ENCODE data around the gene TRIM64.

DNA sequence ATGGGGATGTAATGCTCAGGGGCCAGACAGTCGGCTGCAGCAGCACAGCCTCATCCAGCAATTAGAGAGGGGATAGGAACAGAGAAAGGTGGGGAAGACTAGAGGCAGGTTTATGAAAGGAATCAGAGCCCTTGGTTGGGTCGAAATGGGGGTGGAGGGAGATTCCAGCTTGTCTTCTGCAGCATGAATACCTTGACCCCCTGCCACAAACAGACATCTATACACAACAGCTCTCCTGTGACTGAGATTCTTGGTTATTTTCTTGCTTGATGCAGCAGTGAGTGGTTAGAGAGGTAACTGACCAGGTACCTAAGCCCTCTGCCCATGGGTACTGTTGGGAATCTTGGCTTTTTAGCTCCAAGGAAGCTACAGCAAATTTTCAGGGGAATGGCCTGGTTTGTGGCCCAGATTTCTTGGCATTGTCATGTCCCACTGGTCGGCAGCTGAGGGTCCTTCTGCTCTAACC lies 43.6 kb upstream of the TRIM64 start, which contains the start of gene TRIM49D1:
- TF ChIP-seq, protein P1, sequence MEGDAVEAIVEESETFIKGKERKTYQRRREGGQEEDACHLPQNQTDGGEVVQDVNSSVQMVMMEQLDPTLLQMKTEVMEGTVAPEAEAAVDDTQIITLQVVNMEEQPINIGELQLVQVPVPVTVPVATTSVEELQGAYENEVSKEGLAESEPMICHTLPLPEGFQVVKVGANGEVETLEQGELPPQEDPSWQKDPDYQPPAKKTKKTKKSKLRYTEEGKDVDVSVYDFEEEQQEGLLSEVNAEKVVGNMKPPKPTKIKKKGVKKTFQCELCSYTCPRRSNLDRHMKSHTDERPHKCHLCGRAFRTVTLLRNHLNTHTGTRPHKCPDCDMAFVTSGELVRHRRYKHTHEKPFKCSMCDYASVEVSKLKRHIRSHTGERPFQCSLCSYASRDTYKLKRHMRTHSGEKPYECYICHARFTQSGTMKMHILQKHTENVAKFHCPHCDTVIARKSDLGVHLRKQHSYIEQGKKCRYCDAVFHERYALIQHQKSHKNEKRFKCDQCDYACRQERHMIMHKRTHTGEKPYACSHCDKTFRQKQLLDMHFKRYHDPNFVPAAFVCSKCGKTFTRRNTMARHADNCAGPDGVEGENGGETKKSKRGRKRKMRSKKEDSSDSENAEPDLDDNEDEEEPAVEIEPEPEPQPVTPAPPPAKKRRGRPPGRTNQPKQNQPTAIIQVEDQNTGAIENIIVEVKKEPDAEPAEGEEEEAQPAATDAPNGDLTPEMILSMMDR (IDR thresholded peaks at IDR 0.05), result no peak
- no peak for TF ChIP-seq POLR2A (IDR thresholded peaks at IDR 0.05)

Measured in esophagus squamous epithelium (tissue), 4 donors.